ENCODE data around the gene TRIM8.

TRIM8 gene

GRCh38 chr10:102644066-102644645, at the start of gene TRIM8:
TSS of gene TRIM8 (plus strand) at chr10:102644479. CDS start at chr10:102644618, 139 bp downstream.
- no peak for DNase-seq (ENCODE audit: low read depth)

GRCh38 chr10:102595293-102595692, 49.0 kb upstream of the TRIM8 start:
- no peak for DNase-seq (ENCODE audit: low read depth)

GRCh38 chr10:102595897-102596296, 48.4 kb upstream of the TRIM8 start:
- DNase-seq (ENCODE audit: low read depth): no peak

- DNase-seq (ENCODE audit: low read depth): peak; percentile 65
Measured at GRCh38 chr10:102596506-102596971, 47.7 kb upstream of the TRIM8 start.

GRCh38 chr10:102597131-102597991, 46.9 kb upstream of the TRIM8 start:
- no peak for DNase-seq (ENCODE audit: low read depth)

- DNase-seq (ENCODE audit: low read depth): no peak
Measured at GRCh38 chr10:102598243-102598642, 46.0 kb upstream of the TRIM8 start.

- peak; percentile 92 for DNase-seq (ENCODE audit: low read depth)
Measured at GRCh38 chr10:102599565-102600327, 44.5 kb upstream of the TRIM8 start.

GRCh38 chr10:102600816-102601215, 43.5 kb upstream of the TRIM8 start:
- no peak for DNase-seq (ENCODE audit: low read depth)

GRCh38 chr10:102601639-102602038, 42.6 kb upstream of the TRIM8 start:
- DNase-seq (ENCODE audit: low read depth): no peak

GRCh38 chr10:102602272-102603045, 41.8 kb upstream of the TRIM8 start:
- DNase-seq (ENCODE audit: low read depth): peak; percentile 88

GRCh38 chr10:102603946-102604345, 40.3 kb upstream of the TRIM8 start:
- DNase-seq (ENCODE audit: low read depth): no peak

GRCh38 chr10:102604439-102604841, 39.8 kb upstream of the TRIM8 start:
- peak; percentile 91 for DNase-seq (ENCODE audit: low read depth)

GRCh38 chr10:102605712-102606111, 38.6 kb upstream of the TRIM8 start:
- DNase-seq (ENCODE audit: low read depth): no peak

- no peak for DNase-seq (ENCODE audit: low read depth)
Measured at GRCh38 chr10:102608487-102608886, 35.8 kb upstream of the TRIM8 start.

- no peak for DNase-seq (ENCODE audit: low read depth)
Measured at GRCh38 chr10:102610441-102610887, 33.8 kb upstream of the TRIM8 start.

GRCh38 chr10:102611514-102612087, 32.7 kb upstream of the TRIM8 start:
- peak; percentile 64 for DNase-seq (ENCODE audit: low read depth)

GRCh38 chr10:102612964-102613275, 31.4 kb upstream of the TRIM8 start:
- DNase-seq (ENCODE audit: low read depth): no peak

- DNase-seq (ENCODE audit: low read depth): no peak
Measured at GRCh38 chr10:102613286-102613685, 31.0 kb upstream of the TRIM8 start.

GRCh38 chr10:102613785-102614184, 30.5 kb upstream of the TRIM8 start:
- DNase-seq (ENCODE audit: low read depth): no peak

- no peak for DNase-seq (ENCODE audit: low read depth)
Measured at GRCh38 chr10:102614888-102615287, 29.4 kb upstream of the TRIM8 start.

- DNase-seq (ENCODE audit: low read depth): no peak
Measured at GRCh38 chr10:102615361-102615760, 28.9 kb upstream of the TRIM8 start.
